Fibroblast of lung (primary cell): ENCODE data around the gene ATP2B1.

Source experiments
- EZH2 ChIP-seq: IDR thresholded peaks from 2 replicates; pipeline ENCODE4 v1.5.1; 2012; ENCODE audit warnings: low read length, control low read depth, mild to moderate bottlenecking; ENCODE audit errors: missing control alignments
- TF ChIP-seq, protein P1 (sequence below), 2 donors: IDR thresholded peaks in 1 of 2; conservative IDR thresholded peaks in 1 of 2; 1 replicate in 1 of 2; 2 replicates in 1 of 2; pipeline ENCODE4 v1.5.1; 2011 to 2012; ENCODE audit warnings: low read length in 2 of 2, control low read depth in 1 of 2, inconsistent platforms in 1 of 2, low read depth in 1 of 2, mild to moderate bottlenecking in 1 of 2

DNA sequence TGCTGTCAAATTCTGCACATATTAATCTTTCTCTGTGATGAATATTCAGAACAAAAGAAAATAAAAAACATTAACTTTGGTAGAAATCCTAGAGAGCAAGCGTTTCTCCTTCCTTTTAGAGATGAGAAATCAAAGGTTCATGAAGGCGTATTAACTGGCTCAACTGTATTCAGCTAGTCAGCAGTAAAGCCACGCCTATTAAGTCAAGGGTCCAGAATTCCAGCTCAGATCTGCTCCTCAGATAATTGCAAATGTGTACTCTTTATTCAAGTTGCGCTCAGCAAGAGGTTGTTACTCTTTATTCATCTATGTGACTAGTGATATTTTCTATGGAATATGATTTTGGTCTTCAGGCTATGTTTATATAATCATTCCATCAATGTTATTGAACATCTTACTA is 169.7 kb downstream of the ATP2B1 start:
- TF ChIP-seq, protein P1, sequence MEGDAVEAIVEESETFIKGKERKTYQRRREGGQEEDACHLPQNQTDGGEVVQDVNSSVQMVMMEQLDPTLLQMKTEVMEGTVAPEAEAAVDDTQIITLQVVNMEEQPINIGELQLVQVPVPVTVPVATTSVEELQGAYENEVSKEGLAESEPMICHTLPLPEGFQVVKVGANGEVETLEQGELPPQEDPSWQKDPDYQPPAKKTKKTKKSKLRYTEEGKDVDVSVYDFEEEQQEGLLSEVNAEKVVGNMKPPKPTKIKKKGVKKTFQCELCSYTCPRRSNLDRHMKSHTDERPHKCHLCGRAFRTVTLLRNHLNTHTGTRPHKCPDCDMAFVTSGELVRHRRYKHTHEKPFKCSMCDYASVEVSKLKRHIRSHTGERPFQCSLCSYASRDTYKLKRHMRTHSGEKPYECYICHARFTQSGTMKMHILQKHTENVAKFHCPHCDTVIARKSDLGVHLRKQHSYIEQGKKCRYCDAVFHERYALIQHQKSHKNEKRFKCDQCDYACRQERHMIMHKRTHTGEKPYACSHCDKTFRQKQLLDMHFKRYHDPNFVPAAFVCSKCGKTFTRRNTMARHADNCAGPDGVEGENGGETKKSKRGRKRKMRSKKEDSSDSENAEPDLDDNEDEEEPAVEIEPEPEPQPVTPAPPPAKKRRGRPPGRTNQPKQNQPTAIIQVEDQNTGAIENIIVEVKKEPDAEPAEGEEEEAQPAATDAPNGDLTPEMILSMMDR (conservative IDR thresholded peaks at IDR 0.05 in 1 of 2, IDR thresholded peaks at IDR 0.05 in 1 of 2; ENCODE audit: low read depth in 1 of 2, low read length in 2 of 2) = no peak
- TF ChIP-seq EZH2 = no peak
